HG02970 (cell line): ENCODE data around the gene TMEM108.

Experiments used
- ATAC-seq: cut with Tn5 transposase; IDR thresholded peaks from one replicate; pipeline ENCODE4 v1.9.1; 2021; ENCODE audit warnings: mild to moderate bottlenecking, moderate library complexity, moderate number of reproducible peaks; ENCODE audit not compliant: unreplicated experiment, low FRiP score

The TMEM108 gene

GRCh38 chr3:133374708-133375402 lies 336.7 kb downstream of the TMEM108 start:
- ATAC-seq, result no peak

- ATAC-seq, result no peak
Measured at GRCh38 chr3:133375403-133375745, 337.2 kb downstream of the TMEM108 start.

GRCh38 chr3:133376810-133377209 lies 338.6 kb downstream of the TMEM108 start:
- ATAC-seq, result no peak

GRCh38 chr3:133377396-133377795 lies 339.2 kb downstream of the TMEM108 start:
- ATAC-seq, result no peak

- ATAC-seq, result no peak
Measured at GRCh38 chr3:133379926-133380325, 341.7 kb downstream of the TMEM108 start.

- ATAC-seq, result no peak
Measured at GRCh38 chr3:133380481-133381225, 342.5 kb downstream of the TMEM108 start.

- no peak for ATAC-seq
Measured at GRCh38 chr3:133381346-133382109, 343.3 kb downstream of the TMEM108 start.

- ATAC-seq, result no peak
Measured at GRCh38 chr3:133383175-133383574, 345.0 kb downstream of the TMEM108 start.

GRCh38 chr3:133383741-133384140 lies 345.6 kb downstream of the TMEM108 start:
- no peak for ATAC-seq

GRCh38 chr3:133384331-133385027 lies 346.3 kb downstream of the TMEM108 start:
- ATAC-seq, result no peak

- ATAC-seq, result no peak
Measured at GRCh38 chr3:133386876-133387275, 348.7 kb downstream of the TMEM108 start.

GRCh38 chr3:133387341-133387740 lies 349.1 kb downstream of the TMEM108 start:
- ATAC-seq, result no peak

- no peak for ATAC-seq
Measured at GRCh38 chr3:133388696-133389395, 350.7 kb downstream of the TMEM108 start.

GRCh38 chr3:133390715-133391114 lies 352.5 kb downstream of the TMEM108 start:
- no peak for ATAC-seq

GRCh38 chr3:133393204-133393603 lies 355.0 kb downstream of the TMEM108 start:
- ATAC-seq, result no peak

GRCh38 chr3:133393691-133394474 lies 355.7 kb downstream of the TMEM108 start:
- ATAC-seq, result no peak

GRCh38 chr3:133394561-133395311 lies 356.5 kb downstream of the TMEM108 start:
- no peak for ATAC-seq

GRCh38 chr3:133396906-133397305 lies 358.7 kb downstream of the TMEM108 start:
- ATAC-seq, result no peak
